ENCODE measurements around the gene SHH. TPM values are rescaled to one million over a fixed set of nuclear protein-coding genes. Genes with fewer than 3 reads are reported as not detected.

Gene SHH
- total and polyA plus RNA-seq, 8 donors = 0.29 to 11.0 (median 2.1) TPM

DNA sequence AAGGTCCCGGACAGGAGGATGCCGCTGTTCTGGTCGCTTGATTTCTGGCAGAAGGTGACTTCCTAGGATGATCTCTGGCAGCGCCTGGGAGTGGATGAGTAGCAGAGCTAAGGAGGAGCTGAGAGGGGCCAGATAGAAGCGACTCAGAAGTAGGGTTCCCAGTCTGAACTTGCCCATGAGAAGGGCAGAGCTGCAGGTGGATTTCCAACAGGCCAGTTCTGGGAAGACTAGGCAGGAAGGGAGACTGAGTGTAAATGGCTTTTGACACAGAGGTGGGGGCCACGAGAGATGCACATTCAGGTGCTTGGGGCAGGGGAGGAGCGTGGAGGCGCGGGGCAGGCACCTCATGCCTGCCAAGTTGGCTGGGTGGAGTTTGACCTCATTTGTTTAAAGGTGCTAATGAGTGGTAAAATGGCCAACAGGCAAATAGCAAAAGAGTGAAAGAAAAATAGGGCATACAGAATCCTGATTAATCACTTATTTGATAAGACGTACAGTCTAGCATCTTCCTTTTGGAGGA, 58.8 kb downstream of the SHH start:
- Histone ChIP-seq H3K27ac (peak overlapping the region in 2 of 5 donors; percentile 8 to 31), H3K27me3 (no peaks in the 10 kb centered on the region), H3K36me3 (peaks cover 0 to 10% (median 4%) of the 10 kb centered on the region in 4 donors), H3K9me3 (no peaks in the 10 kb centered on the region), H3K4me3 (no peak overlapping the region), H3K4me1 (peaks cover 21 to 83% (median 61%) of the 10 kb centered on the region in 4 donors)
- DNase-seq = peak in 1 of 2 donors; percentile 41
- TF ChIP-seq, protein P1, sequence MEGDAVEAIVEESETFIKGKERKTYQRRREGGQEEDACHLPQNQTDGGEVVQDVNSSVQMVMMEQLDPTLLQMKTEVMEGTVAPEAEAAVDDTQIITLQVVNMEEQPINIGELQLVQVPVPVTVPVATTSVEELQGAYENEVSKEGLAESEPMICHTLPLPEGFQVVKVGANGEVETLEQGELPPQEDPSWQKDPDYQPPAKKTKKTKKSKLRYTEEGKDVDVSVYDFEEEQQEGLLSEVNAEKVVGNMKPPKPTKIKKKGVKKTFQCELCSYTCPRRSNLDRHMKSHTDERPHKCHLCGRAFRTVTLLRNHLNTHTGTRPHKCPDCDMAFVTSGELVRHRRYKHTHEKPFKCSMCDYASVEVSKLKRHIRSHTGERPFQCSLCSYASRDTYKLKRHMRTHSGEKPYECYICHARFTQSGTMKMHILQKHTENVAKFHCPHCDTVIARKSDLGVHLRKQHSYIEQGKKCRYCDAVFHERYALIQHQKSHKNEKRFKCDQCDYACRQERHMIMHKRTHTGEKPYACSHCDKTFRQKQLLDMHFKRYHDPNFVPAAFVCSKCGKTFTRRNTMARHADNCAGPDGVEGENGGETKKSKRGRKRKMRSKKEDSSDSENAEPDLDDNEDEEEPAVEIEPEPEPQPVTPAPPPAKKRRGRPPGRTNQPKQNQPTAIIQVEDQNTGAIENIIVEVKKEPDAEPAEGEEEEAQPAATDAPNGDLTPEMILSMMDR (IDR thresholded peaks at IDR 0.05) = no peak
- TF ChIP-seq EP300 (IDR thresholded peaks at IDR 0.05) = no peak
- TF ChIP-seq POLR2AphosphoS5 (IDR thresholded peaks at IDR 0.05) = no peak
- TF ChIP-seq POLR2A (IDR thresholded peaks at IDR 0.05) = no peak
- intact Hi-C loops (cut with DNase I; ENCODE audit: low total_unique reads) = no loop called here
- WGBS, 5 donors = 58 to 74% (median 64%) methylated on average over 10 of the region's 10 CpGs

DNA sequence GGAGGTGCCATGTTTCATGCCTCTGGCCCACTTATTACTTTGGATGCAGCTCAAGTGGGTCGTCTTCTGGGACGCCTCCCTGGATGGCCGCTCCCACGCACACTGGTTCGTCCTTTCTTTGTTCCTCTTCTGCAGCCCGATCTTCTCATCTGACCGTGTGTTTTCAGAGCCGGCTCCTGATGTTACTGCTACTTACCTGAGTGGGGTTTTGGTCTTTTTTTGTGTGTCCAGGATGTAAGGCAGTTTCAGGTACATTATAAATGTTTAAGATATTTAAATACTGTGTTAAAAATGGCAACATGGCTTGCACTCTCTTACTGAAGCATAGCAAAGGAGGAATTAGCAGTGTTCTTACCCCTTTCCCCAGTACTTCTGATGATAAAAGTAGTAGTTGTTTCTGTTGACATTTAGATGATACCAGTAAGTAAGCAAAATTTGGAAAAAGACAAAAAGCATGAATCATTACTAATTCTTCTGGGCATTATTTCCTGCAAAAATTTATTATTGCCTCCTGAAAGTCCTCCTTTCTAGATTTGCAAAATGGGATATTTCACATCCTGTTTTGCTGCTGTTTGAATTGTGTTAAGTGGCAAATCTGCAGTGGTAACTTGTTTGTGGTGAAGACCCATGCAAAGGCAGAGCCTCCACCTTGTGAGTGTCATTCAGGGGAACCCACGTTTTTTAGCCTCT, 59.4 kb downstream of the SHH start:
- DNase-seq = no peak
- peak overlapping the region in 1 of 5 donors; percentile 31 for H3K27ac ChIP-seq

DNA sequence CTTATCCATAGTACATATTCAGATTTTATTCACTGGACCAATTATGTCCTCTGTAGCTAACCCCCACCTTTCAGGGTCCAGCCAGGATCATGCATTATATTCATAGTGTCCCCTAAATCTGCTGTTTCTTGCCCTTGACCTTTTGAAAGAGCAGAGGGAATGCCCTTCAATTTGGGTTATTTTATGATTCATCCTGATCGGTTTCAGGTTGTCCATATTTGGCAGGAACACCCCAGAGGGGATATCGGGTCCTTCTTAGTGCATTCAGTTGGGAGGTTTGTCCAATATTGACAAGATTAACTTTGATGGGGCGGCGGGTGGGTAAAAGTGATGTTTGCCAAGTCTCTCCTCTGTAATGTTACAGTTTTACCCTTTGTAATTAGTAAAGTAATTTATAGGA, 60.9 kb downstream of the SHH start:
- DNase-seq = no peak
- Histone ChIP-seq H3K4me1 (peaks cover 21 to 96% (median 60%) of the 10 kb centered on the region in 4 donors), H3K36me3 (peaks cover 2 to 14% (median 7%) of the 10 kb centered on the region in 4 donors), H3K4me3 (no peak overlapping the region), H3K27ac (no peak overlapping the region), H3K9me3 (no peaks in the 10 kb centered on the region), H3K27me3 (no peaks in the 10 kb centered on the region)
- no peak for TF ChIP-seq POLR2A (IDR thresholded peaks at IDR 0.05)
- TF ChIP-seq POLR2AphosphoS5 (IDR thresholded peaks at IDR 0.05) = no peak
- no peak for TF ChIP-seq EP300 (IDR thresholded peaks at IDR 0.05)
- TF ChIP-seq, protein P1 (IDR thresholded peaks at IDR 0.05) = no peak
- 75 to 86% (median 80%) methylated on average over 4 of the region's 4 CpGs for WGBS, 5 donors
- intact Hi-C loops (cut with DNase I; ENCODE audit: low total_unique reads) = no loop called here

More for the DNA sequence above, 59.4 kb downstream of the SHH start:
- no peaks in the 10 kb centered on the region for H3K9me3 ChIP-seq
- 81 to 86% (median 85%) methylated on average over 9 of the region's 9 CpGs for WGBS, 5 donors
- no peak overlapping the region for H3K4me3 ChIP-seq
- peaks cover 0 to 7% (median 2%) of the 10 kb centered on the region in 4 donors for H3K36me3 ChIP-seq
- intact Hi-C loops (cut with DNase I; ENCODE audit: low total_unique reads) = no loop called here
- peaks cover 21 to 85% (median 61%) of the 10 kb centered on the region in 4 donors for H3K4me1 ChIP-seq
- no peaks in the 10 kb centered on the region for H3K27me3 ChIP-seq
- TF ChIP-seq POLR2A (IDR thresholded peaks at IDR 0.05) (no peak), EP300 (IDR thresholded peaks at IDR 0.05) (no peak), POLR2AphosphoS5 (IDR thresholded peaks at IDR 0.05) (no peak)
- TF ChIP-seq, protein P1 (IDR thresholded peaks at IDR 0.05) = no peak

DNA sequence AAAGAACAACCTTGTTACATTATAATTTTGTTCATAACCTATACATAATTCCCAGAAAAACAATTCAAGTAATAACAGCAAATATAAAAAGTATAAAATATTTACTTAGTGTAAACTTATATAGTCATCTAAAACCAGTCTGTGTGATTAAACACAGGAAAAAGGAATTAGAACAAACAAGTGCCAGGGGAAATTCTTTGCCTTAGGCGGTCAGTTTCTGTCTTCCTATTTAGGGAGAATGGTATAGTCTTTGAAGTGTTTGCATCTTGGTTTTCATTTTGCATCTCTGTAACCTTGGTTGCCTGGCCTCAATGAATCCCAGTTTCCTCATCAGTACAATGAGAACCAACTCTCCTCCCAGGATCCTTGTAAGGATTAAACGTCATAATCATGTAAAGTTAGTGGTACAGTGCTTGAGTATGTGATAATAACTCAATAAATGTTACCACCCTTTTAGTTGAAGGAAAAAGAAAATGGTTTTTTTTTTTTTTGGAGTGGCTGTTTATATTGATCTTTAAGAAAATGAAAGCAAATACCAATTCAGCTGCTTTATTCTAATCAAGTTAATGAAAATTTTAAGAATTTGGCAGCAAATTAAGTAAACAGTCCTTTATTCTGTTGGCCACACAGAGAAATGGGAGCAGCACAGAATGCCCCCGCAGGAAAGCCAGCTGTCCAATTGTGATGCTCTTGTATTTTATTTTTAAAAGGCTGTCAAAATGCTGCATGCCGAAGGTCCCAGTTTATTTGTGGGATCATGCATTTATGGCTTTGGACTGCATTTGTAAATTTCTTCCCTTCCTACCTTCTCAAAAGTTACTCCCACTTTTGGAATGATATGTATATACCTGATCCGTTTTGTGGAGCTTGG, 61.8 kb downstream of the SHH start:
- Histone ChIP-seq H3K27ac (no peak overlapping the region), H3K9me3 (no peaks in the 10 kb centered on the region), H3K36me3 (peaks cover 11 to 23% (median 16%) of the 10 kb centered on the region in 4 donors), H3K27me3 (no peaks in the 10 kb centered on the region), H3K4me1 (peaks cover 21 to 92% (median 56%) of the 10 kb centered on the region in 4 donors), H3K4me3 (no peak overlapping the region)
- DNase-seq = no peak
- TF ChIP-seq EP300 (IDR thresholded peaks at IDR 0.05) (no peak), POLR2A (IDR thresholded peaks at IDR 0.05) (no peak), POLR2AphosphoS5 (IDR thresholded peaks at IDR 0.05) (no peak)
- TF ChIP-seq, protein P1 (IDR thresholded peaks at IDR 0.05) = no peak
- 57 to 67% (median 64%) methylated on average over 5 of the region's 5 CpGs for WGBS, 5 donors
- intact Hi-C loops (cut with DNase I; ENCODE audit: low total_unique reads) = no loop called here
